HepG2 (cell line): ENCODE data around the gene COPS6. TPM values are rescaled to one million over a fixed set of nuclear protein-coding genes. Genes with fewer than 3 reads are reported as not detected.

Experiments
- BCL6 ChIP-seq: IDR thresholded peaks from 2 replicates; pipeline ENCODE4 v1.6.1; 2016; ENCODE audit warnings: missing genetic modification reagents, missing compliant biosample characterization
- ELF1 ChIP-seq: sonication (generic); formaldehyde crosslinking; IDR thresholded peaks from 2 replicates; pipeline ENCODE4 v1.4.0; 2020; ENCODE audit warnings: missing genetic modification reagents
- FIP1L1 ChIP-seq: fragments of 200-400 bp; formaldehyde crosslinking; IDR thresholded peaks from 2 replicates; pipeline ENCODE4 v1.6.1; 2018; ENCODE audit warnings: low read depth, mild to moderate bottlenecking, low read length, moderate library complexity, borderline replicate concordance; ENCODE audit not compliant: insufficient read depth
- FOXA1 ChIP-seq, 2 experiments: fragments of 450-650 bp in 1 of 2; sonication (generic) in 1 of 2; formaldehyde crosslinking in 1 of 2; IDR thresholded peaks; 2 replicates each; pipeline versions ENCODE4 v1.4.0 to v1.6.1; 2016 to 2020; ENCODE audit warnings: missing genetic modification reagents in 1 of 2
- FOXA3 ChIP-seq: IDR thresholded peaks from 2 replicates; pipeline ENCODE4 v1.6.1; 2016; ENCODE audit warnings: missing genetic modification reagents, missing compliant biosample characterization
- FOXJ3 ChIP-seq: sonication (generic); formaldehyde crosslinking; IDR thresholded peaks from 2 replicates; pipeline ENCODE4 v1.4.0; 2020; ENCODE audit warnings: missing genetic modification reagents, mild to moderate bottlenecking, borderline replicate concordance
- FOXK2 ChIP-seq: fragments of 450-650 bp; IDR thresholded peaks from 2 replicates; pipeline ENCODE4 v1.6.1; 2016
- MED8 ChIP-seq: sonication (generic); formaldehyde crosslinking; IDR thresholded peaks from 2 replicates; pipeline ENCODE4 v1.8.1; 2023; ENCODE audit warnings: mild to moderate bottlenecking, missing genetic modification reagents; ENCODE audit not compliant: insufficient replicate concordance
- MTA3 ChIP-seq: sonication (generic); formaldehyde crosslinking; IDR thresholded peaks from 2 replicates; pipeline ENCODE4 v1.4.0; 2020; ENCODE audit warnings: missing genetic modification reagents
- MXI1 ChIP-seq: IDR thresholded peaks from 3 replicates; pipeline ENCODE4 v1.6.1; 2012; ENCODE audit warnings: low read depth, low read length, inconsistent platforms, borderline replicate concordance
- SATB2 ChIP-seq: sonication (generic); formaldehyde crosslinking; IDR thresholded peaks from 2 replicates; pipeline ENCODE4 v1.5.0; 2020; ENCODE audit warnings: missing genetic modification reagents
- SIN3A ChIP-seq: IDR thresholded peaks from 2 replicates; pipeline ENCODE4 v1.6.1; 2011; ENCODE audit warnings: low read depth, mild to moderate bottlenecking, control low read depth, low read length, borderline replicate concordance
- ZNF3 ChIP-seq: IDR thresholded peaks from 2 replicates; pipeline ENCODE4 v1.7.0; 2017; ENCODE audit warnings: inconsistent platforms
- ZNF446 ChIP-seq: sonication (generic); formaldehyde crosslinking; IDR thresholded peaks from 2 replicates; pipeline ENCODE4 v1.5.0; 2020; ENCODE audit warnings: mild to moderate bottlenecking, missing genetic modification reagents
- ZNF557 ChIP-seq: sonication (generic); formaldehyde crosslinking; IDR thresholded peaks from 2 replicates; pipeline ENCODE4 v1.4.0; 2020; ENCODE audit warnings: missing genetic modification reagents
- ZNF572 ChIP-seq: sonication (generic); formaldehyde crosslinking; IDR thresholded peaks from 2 replicates; pipeline ENCODE4 v1.5.1; 2020; ENCODE audit warnings: mild to moderate bottlenecking, missing genetic modification reagents
- ZNF674 ChIP-seq: sonication (generic); formaldehyde crosslinking; IDR thresholded peaks from 2 replicates; pipeline ENCODE4 v1.5.0; 2020; ENCODE audit warnings: low read depth, mild to moderate bottlenecking, missing genetic modification reagents
- polyA plus RNA-seq, 8 experiments: library from polyadenylated mRNA; depleted of rRNA in 3 of 8; stranded (reverse) in 7 of 8; unstranded in 1 of 8; fragments of >200 nt; fragmentation: Illumina TruSeq in 4 of 8; extraction: Trizol in 4 of 8; gene quantifications; 2 replicates each; pipeline versions ENCODE4 v1.2.1 to v1.2.3, GENCODE V29; 2011 to 2016; ENCODE audit warnings: low read depth in 4 of 8, missing spikeins in 1 of 8, mixed read lengths in 1 of 8; ENCODE audit not compliant: insufficient read depth in 1 of 8
- total RNA-seq, 5 experiments: library from RNA; depleted of rRNA; stranded (reverse); fragments of >200 nt; fragmentation: Illumina TruSeq; extraction: Trizol; gene quantifications; 2 replicates each; pipeline ENCODE4 v1.2.3, GENCODE V29; 2016; ENCODE audit warnings: low read depth in 1 of 5
- TF ChIP-seq, protein P1 (sequence below): sonication (generic); formaldehyde crosslinking; IDR thresholded peaks from 2 replicates; pipeline ENCODE4 v1.4.0; 2020; ENCODE audit warnings: missing genetic modification reagents; ENCODE audit errors: not compliant biosample characterization
- TF ChIP-seq, protein P2 (sequence below): IDR thresholded peaks from 2 replicates; pipeline ENCODE4 v1.6.1; 2012; ENCODE audit warnings: low read depth, low read length, improper control_type of control experiment
- TF ChIP-seq, protein P3 (sequence below): sonication (generic); formaldehyde crosslinking; IDR thresholded peaks from 2 replicates; pipeline ENCODE4 v1.8.1; 2023; ENCODE audit warnings: mild to moderate bottlenecking, inconsistent platforms, moderate library complexity, missing genetic modification reagents, borderline replicate concordance
- TF ChIP-seq, protein P4 (sequence below): sonication (generic); formaldehyde crosslinking; IDR thresholded peaks from 2 replicates; pipeline ENCODE4 v1.8.0; 2022; ENCODE audit warnings: mild to moderate bottlenecking, missing genetic modification reagents, borderline replicate concordance
- TF ChIP-seq, protein P5 (sequence below): sonication (generic); formaldehyde crosslinking; IDR thresholded peaks from 2 replicates; pipeline ENCODE4 v1.4.0; 2020; ENCODE audit warnings: mild to moderate bottlenecking, low read depth, missing genetic modification reagents

Gene COPS6
- total and polyA plus RNA-seq, 2 of the 13 experiments (the other 11 are each of a cell fraction or from before 2014, with no cell fraction given) = 33.4 to 117 TPM

DNA sequence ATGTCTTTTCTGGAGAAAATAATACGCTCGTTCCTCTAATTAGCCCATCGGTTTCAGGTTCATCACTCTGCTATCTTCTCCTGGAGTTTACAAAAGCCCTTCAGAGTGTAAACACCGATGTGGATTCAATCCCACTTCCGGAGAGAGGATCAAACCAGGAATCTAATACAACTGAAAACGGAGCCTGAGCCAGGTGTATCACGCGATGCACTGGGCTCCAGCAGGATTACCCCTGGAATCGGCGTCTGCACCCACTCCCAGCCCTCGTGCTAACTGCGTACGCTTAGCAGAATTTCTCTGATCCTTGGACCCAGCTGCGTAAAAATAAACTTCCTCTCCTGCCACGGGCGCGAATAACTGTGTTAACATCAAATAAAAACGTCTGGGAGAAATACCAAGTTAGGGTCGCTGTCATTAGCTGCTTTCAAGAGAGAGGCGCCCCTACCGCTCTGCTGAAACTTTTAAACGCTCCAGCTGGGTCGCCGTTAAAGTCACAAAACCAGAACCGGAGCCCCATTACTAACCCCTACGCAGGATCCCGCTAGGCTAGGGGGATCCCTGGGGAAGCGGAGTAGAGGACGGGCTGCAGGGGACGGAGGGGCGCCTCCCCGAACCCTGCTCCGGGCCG, 7.7 kb upstream of the COPS6 start (continued):
- peak; percentile 3; the same call in 1 of the 2 replicates for TF ChIP-seq ZNF674 (CRISPR knock-in tag)
- peak; percentile 80 for TF ChIP-seq FOXA3
- TF ChIP-seq, protein P1, sequence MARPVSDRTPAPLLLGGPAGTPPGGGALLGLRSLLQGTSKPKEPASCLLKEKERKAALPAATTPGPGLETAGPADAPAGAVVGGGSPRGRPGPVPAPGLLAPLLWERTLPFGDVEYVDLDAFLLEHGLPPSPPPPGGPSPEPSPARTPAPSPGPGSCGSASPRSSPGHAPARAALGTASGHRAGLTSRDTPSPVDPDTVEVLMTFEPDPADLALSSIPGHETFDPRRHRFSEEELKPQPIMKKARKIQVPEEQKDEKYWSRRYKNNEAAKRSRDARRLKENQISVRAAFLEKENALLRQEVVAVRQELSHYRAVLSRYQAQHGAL (CRISPR knock-in tag) = peak; percentile 53
- peak; percentile 60 for TF ChIP-seq BCL6
- TF ChIP-seq SIN3A = 0 out of 2 replicates have a peak, but pooled peaks have one; percentile 15
- TF ChIP-seq, protein P2, sequence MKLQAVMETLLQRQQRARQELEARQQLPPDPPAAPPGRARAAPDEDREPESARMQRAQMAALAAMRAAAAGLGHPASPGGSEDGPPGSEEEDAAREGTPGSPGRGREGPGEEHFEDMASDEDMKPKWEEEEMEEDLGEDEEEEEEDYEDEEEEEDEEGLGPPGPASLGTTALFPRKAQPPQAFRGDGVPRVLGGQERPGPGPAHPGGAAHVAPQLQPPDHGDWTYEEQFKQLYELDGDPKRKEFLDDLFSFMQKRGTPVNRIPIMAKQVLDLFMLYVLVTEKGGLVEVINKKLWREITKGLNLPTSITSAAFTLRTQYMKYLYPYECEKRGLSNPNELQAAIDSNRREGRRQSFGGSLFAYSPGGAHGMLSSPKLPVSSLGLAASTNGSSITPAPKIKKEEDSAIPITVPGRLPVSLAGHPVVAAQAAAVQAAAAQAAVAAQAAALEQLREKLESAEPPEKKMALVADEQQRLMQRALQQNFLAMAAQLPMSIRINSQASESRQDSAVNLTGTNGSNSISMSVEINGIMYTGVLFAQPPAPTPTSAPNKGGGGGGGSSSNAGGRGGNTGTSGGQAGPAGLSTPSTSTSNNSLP = 0 out of 2 replicates have a peak, but pooled peaks have one; percentile 61
- TF ChIP-seq, protein P3, sequence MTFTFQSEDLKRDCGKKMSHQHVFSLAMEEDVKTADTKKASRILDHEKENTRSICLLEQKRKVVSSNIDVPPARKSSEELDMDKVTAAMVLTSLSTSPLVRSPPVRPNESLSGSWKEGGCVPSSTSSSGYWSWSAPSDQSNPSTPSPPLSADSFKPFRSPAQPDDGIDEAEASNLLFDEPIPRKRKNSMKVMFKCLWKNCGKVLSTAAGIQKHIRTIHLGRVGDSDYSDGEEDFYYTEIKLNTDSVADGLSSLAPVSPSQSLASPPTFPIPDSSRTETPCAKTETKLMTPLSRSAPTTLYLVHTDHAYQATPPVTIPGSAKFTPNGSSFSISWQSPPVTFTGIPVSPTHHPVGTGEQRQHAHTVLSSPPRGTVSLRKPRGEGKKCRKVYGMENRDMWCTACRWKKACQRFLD (CRISPR knock-in tag) = 0 out of 2 replicates have a peak, but pooled peaks have one; percentile 67
- TF ChIP-seq ZNF557 = 0 out of 2 replicates have a peak, but pooled peaks have one; percentile 2
- 0 out of 2 replicates have a peak, but pooled peaks have one; percentile 20 for TF ChIP-seq FIP1L1
- TF ChIP-seq, protein P4, sequence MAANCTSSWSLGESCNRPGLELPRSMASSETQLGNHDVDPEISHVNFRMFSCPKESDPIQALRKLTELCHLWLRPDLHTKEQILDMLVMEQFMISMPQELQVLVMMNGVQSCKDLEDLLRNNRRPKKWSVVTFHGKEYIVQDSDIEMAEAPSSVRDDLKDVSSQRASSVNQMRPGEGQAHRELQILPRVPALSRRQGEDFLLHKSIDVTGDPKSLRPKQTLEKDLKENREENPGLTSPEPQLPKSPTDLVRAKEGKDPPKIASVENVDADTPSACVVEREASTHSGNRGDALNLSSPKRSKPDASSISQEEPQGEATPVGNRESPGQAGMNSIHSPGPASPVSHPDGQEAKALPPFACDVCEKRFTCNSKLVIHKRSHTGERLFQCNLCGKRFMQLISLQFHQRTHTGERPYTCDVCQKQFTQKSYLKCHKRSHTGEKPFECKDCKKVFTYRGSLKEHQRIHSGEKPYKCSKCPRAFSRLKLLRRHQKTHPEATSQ (CRISPR knock-in tag) = no peak
- peak; percentile 7; the same call in 1 of the 3 replicates for TF ChIP-seq MXI1
- TF ChIP-seq FOXJ3 (CRISPR knock-in tag) = peak; percentile 43; the same call in 1 of the 2 replicates
- TF ChIP-seq FOXK2 = peak; percentile 71
- 0 out of 2 replicates have a peak, but pooled peaks have one; percentile 27 for TF ChIP-seq ZNF446 (CRISPR knock-in tag)
- TF ChIP-seq MED8 (CRISPR knock-in tag) = no peak
- TF ChIP-seq ELF1 (CRISPR knock-in tag) = 0 out of 2 replicates have a peak, but pooled peaks have one; percentile 31
- no peak for TF ChIP-seq ZNF572 (CRISPR knock-in tag)
- no peak for TF ChIP-seq ZNF3 (CRISPR knock-in tag)
- TF ChIP-seq, protein P5, sequence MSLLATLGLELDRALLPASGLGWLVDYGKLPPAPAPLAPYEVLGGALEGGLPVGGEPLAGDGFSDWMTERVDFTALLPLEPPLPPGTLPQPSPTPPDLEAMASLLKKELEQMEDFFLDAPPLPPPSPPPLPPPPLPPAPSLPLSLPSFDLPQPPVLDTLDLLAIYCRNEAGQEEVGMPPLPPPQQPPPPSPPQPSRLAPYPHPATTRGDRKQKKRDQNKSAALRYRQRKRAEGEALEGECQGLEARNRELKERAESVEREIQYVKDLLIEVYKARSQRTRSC (CRISPR knock-in tag) = 0 out of 2 replicates have a peak, but pooled peaks have one; percentile 4
- peak; percentile 56; the same call in 1 of the 2 replicates for TF ChIP-seq FOXA1 (IDR thresholded peaks at IDR 0.05)
- peak; percentile 75 for TF ChIP-seq FOXA1 (CRISPR knock-in tag; IDR thresholded peaks at IDR 0.05)
- TF ChIP-seq SATB2 = 0 out of 2 replicates have a peak, but pooled peaks have one; percentile 36
- no peak for TF ChIP-seq MTA3 (CRISPR knock-in tag)
